GM12892 (cell line): Measurements from ENCODE around the gene ABCF2.

Source experiments
- POLR2A ChIP-seq: IDR thresholded peaks from 2 replicates; pipeline ENCODE4 v1.6.1; 2011; ENCODE audit warnings: low read depth, low read length, control low read depth
- POLR2AphosphoS5 ChIP-seq: IDR thresholded peaks from 2 replicates; pipeline ENCODE4 v1.6.1; 2011; ENCODE audit warnings: low read depth, low read length, control low read depth
- TAF1 ChIP-seq: IDR thresholded peaks from 2 replicates; pipeline ENCODE4 v1.6.1; 2011; ENCODE audit warnings: low read depth, mild to moderate bottlenecking, control low read depth, low read length, borderline replicate concordance

GRCh38 chr7:151204383-151205032 is 22.5 kb downstream of the ABCF2 start:
- TF ChIP-seq POLR2AphosphoS5 (no peak), POLR2A (no peak), TAF1 (no peak)
